Spinal cord (tissue), 10 donors: Measurements from ENCODE around the gene FKBP9. TPM values are rescaled to one million over a fixed set of nuclear protein-coding genes. Genes with fewer than 3 reads are reported as not detected.
"Not testable (repeated sequence)": the region's sequence is repeated elsewhere in the genome, so short reads cannot be mapped to it uniquely, and the experiment has no call there.

ENCODE experiments used
- DNase-seq, 6 donors: peaks; one replicate each; pipeline versions ENCODE4 v3.0.0 to v3.0.0-alpha.2; 2013 to 2015; ENCODE audit warnings: low spot score in 6 of 6, low read depth in 4 of 6
- H3K27ac ChIP-seq: one replicate; pipeline ENCODE4 v1.5.1; 2013; ENCODE audit warnings: low read depth, low read length, control low read depth
- H3K27me3 ChIP-seq: one replicate; pipeline ENCODE4 v1.6.1; 2013; ENCODE audit warnings: low read length; ENCODE audit not compliant: control insufficient read depth, insufficient read depth
- H3K36me3 ChIP-seq: one replicate; pipeline ENCODE4 v1.6.1; 2013; ENCODE audit warnings: low read length; ENCODE audit not compliant: control insufficient read depth, insufficient read depth
- H3K4me1 ChIP-seq: one replicate; pipeline ENCODE4 v1.6.1; 2013; ENCODE audit warnings: low read length; ENCODE audit not compliant: control insufficient read depth, insufficient read depth
- H3K4me3 ChIP-seq: one replicate; pipeline ENCODE4 v1.5.1; 2013; ENCODE audit warnings: low read depth, low read length, control low read depth
- H3K9me3 ChIP-seq: one replicate; pipeline ENCODE4 v1.6.1; 2013; ENCODE audit warnings: low read length; ENCODE audit not compliant: control insufficient read depth, insufficient read depth
- WGBS: methylation state at CpG from one replicate; pipeline ENCODE4 v1.1.5; 2013; ENCODE audit warnings: missing lambda C conversion rate; ENCODE audit not compliant: insufficient coverage; 5-methylcytosine and 5-hydroxymethylcytosine counted together
- polyA plus RNA-seq, 2 donors: library from polyadenylated mRNA; unstranded; fragments of 120-200 nt; gene quantifications; one replicate each; pipeline ENCODE4 v1.2.1, GENCODE V29; 2013; ENCODE audit not compliant: insufficient read length in 2 of 2
- total RNA-seq, 2 donors: library from RNA; depleted of rRNA in 1 of 2; stranded (reverse); fragments of 120-200 nt in 1 of 2; fragments of >200 nt in 1 of 2; gene quantifications; one replicate each; pipeline versions ENCODE4 v1.2.3 to v1.2.4, GENCODE V29; 2013 to 2014
- donor health status: healthy.

Gene FKBP9
- total and polyA plus RNA-seq, 4 donors, result 75.2 to 118 (median 99.1) TPM

GRCh38 chr7:32947420-32947983 lies 9.7 kb upstream of the FKBP9 start:
- WGBS, result 100% methylated on average over 1 of the region's 3 CpGs
- Histone ChIP-seq H3K4me3 (no peak overlapping the region), H3K27me3 (no peaks in the 10 kb centered on the region), H3K9me3 (peaks cover 7% of the 10 kb centered on the region), H3K36me3 (no peaks in the 10 kb centered on the region), H3K27ac (no peak overlapping the region), H3K4me1 (no peaks in the 10 kb centered on the region)
- no peak for DNase-seq

GRCh38 chr7:32948202-32948601 lies 9.0 kb upstream of the FKBP9 start:
- H3K4me3 ChIP-seq, result no peak overlapping the region
- DNase-seq, result no peak
- no peaks in the 10 kb centered on the region for H3K27me3 ChIP-seq
- no peaks in the 10 kb centered on the region for H3K36me3 ChIP-seq
- H3K4me1 ChIP-seq, result no peaks in the 10 kb centered on the region
- peaks cover 7% of the 10 kb centered on the region for H3K9me3 ChIP-seq
- H3K27ac ChIP-seq, result no peak overlapping the region
- WGBS, result 100% methylated on average over 1 of the region's 4 CpGs

DNA sequence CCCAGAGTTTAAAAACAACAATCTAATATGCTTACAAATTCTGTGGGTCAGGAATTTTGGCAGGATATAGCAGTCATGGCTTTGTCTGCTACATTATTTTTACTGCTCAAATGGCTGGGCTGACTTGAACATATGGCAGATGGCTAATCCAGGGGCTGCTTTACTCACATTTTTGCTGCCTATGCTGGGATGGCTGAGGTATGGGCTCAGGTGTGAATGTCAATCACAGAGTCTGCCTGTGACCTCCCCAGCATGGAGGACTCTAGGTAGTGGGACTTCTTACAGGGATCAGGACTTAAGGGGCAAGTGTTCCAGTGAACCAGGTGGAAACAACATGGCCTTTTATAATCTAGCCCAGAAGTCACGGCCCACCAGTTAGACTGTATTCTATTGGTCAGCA lies 4.4 kb upstream of the FKBP9 start:
- 100% methylated on average over 1 of the region's 1 CpG for WGBS
- no peak for DNase-seq
- peaks cover 7% of the 10 kb centered on the region for H3K9me3 ChIP-seq

GRCh38 chr7:32958046-32959025 lies 1.1 kb downstream of the FKBP9 start:
- WGBS, result 49% methylated on average over 15 of the region's 26 CpGs
- Histone ChIP-seq H3K36me3 (no peaks in the 10 kb centered on the region), H3K27ac (peak overlapping the region; percentile 78), H3K9me3 (no peaks in the 10 kb centered on the region), H3K4me3 (peak overlapping the region; percentile 66), H3K27me3 (no peaks in the 10 kb centered on the region), H3K4me1 (peaks cover 20% of the 10 kb centered on the region)
- DNase-seq, result peak in 3 of 6 donors; percentile 15 to 62 (median 44)

More for the DNA sequence above, 4.4 kb upstream of the FKBP9 start:
- Histone ChIP-seq H3K4me1 (peaks cover 10% of the 10 kb centered on the region), H3K27me3 (no peaks in the 10 kb centered on the region), H3K36me3 (no peaks in the 10 kb centered on the region), H3K4me3 (no peak overlapping the region), H3K27ac (no peak overlapping the region)

- not testable (repeated sequence) for H3K4me3 ChIP-seq, H3K27ac ChIP-seq, H3K9me3 ChIP-seq, H3K36me3 ChIP-seq, H3K27me3 ChIP-seq
- DNase-seq, result peak in 2 of 6 donors; percentile 30 to 80
- peaks cover 14% of the 10 kb centered on the region for H3K4me1 ChIP-seq
- WGBS, result 14% methylated on average over 3 of the region's 5 CpGs
Measured at GRCh38 chr7:32963880-32964301, 6.7 kb downstream of the FKBP9 start.

DNA sequence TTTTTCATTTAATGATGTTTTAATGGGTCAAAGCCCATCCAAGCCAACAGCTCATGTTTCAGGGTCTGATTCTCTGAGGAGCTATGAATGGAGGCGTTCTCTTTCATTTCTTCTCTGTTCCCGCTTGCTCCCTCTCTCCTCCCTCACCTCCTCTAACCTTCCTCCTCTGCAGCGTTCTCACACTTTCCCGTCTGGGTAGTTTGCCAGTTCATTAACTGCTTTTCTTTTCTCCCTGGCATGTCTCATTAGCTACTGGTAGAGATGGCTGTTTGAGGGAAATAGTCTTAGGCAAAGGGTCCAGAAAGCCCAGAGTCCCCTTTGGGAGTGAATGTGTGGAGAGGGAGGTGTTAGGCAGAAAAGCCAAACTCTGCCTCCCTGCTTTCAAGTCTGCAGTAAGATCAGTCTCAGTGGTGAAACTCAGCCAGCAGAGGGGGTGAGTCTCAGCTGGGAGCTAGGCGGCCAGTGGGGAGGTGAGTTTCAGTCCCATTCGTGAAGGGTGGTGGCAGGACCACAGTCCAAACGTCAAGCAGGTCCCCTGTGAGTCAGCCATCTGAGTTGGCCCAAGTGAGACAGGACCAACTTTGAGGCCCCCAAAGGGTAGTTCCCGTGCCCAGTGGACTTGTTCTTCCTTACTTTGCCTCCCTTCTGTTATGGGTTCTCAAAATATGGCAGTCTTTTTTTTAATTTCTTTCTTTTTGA lies 7.4 kb downstream of the FKBP9 start:
- H3K4me1 ChIP-seq, result peaks cover 13% of the 10 kb centered on the region
- H3K36me3 ChIP-seq, H3K27ac ChIP-seq, H3K4me3 ChIP-seq, H3K9me3 ChIP-seq, H3K27me3 ChIP-seq: not testable (repeated sequence)
- DNase-seq, result peak in 2 of 6 donors; percentile 79 to 82
- WGBS, result 0% methylated on average over 1 of the region's 8 CpGs

GRCh38 chr7:32966489-32967267 lies 9.4 kb downstream of the FKBP9 start:
- not testable (repeated sequence) for H3K27me3 ChIP-seq, H3K36me3 ChIP-seq, H3K9me3 ChIP-seq, H3K27ac ChIP-seq, H3K4me3 ChIP-seq, DNase-seq
- WGBS, result 80% methylated on average over 1 of the region's 5 CpGs
- peaks cover 13% of the 10 kb centered on the region for H3K4me1 ChIP-seq

DNA sequence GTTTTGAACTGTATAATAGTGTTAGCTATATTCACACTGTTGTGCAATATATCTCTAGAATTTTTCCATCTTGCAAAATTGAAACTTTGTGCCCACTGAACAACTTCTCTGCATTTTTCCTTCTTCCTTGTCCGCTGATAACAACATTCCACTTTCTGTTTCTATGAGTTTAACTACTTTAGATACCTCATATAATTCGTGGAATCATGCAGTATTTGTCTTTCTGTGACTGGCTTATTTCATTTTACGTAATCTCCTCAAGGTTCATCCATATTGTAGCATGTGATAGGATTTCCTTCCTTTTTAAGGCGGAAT lies 10.0 kb downstream of the FKBP9 start:
- not testable (repeated sequence) for H3K9me3 ChIP-seq, DNase-seq, H3K27ac ChIP-seq, H3K36me3 ChIP-seq, H3K4me3 ChIP-seq, H3K27me3 ChIP-seq
- WGBS, result no CpG with 5 or more reads among the region's 4 CpGs
- peaks cover 13% of the 10 kb centered on the region for H3K4me1 ChIP-seq

- H3K36me3 ChIP-seq, DNase-seq, H3K27ac ChIP-seq, H3K4me3 ChIP-seq, H3K27me3 ChIP-seq, H3K9me3 ChIP-seq, H3K4me1 ChIP-seq: not testable (repeated sequence)
- 40% methylated on average over 1 of the region's 3 CpGs for WGBS
Measured at GRCh38 chr7:32971967-32972366, 14.7 kb downstream of the FKBP9 start.
